Neutrophil (primary cell): ENCODE data around the gene NUPR1.

ENCODE experiments used
- H3K27ac ChIP-seq: fragments of 200-600 bp; sonication (generic); 2 replicates; pipeline ENCODE4 v1.5.1; 2016; ENCODE audit warnings: mild to moderate bottlenecking, moderate library complexity
- H3K27me3 ChIP-seq: fragments of 200-600 bp; sonication (generic); 2 replicates; pipeline ENCODE4 v1.6.0; 2016; ENCODE audit warnings: mild to moderate bottlenecking
- H3K36me3 ChIP-seq: fragments of 200-600 bp; sonication (generic); 2 replicates; pipeline ENCODE4 v1.5.1; 2017
- H3K4me1 ChIP-seq, 2 experiments: fragments of 200-600 bp in 1 of 2; sonication (generic) in 1 of 2; 1 replicate in 1 of 2; 2 replicates in 1 of 2; pipeline versions ENCODE4 v1.5.1 to v1.6.1; 2013 to 2016; ENCODE audit warnings: low read depth in 1 of 2, low read length in 1 of 2, mild to moderate bottlenecking in 1 of 2, moderate library complexity in 1 of 2; ENCODE audit not compliant: control insufficient read depth in 1 of 2, insufficient read depth in 1 of 2
- H3K4me3 ChIP-seq, 2 experiments: fragments of 200-600 bp in 1 of 2; sonication (generic) in 1 of 2; 1 replicate in 1 of 2; 2 replicates in 1 of 2; pipeline ENCODE4 v1.5.1; 2013 to 2016; ENCODE audit warnings: low read depth in 1 of 2, low read length in 1 of 2, mild to moderate bottlenecking in 1 of 2, moderate library complexity in 1 of 2
- H3K9me3 ChIP-seq: fragments of 200-600 bp; sonication (generic); 2 replicates; pipeline ENCODE4 v1.5.1; 2016
- TF ChIP-seq, protein P1 (sequence below): fragments of 200-600 bp; sonication (generic); IDR thresholded peaks from 2 replicates; pipeline ENCODE4 v1.5.1; 2016; ENCODE audit warnings: antibody characterized with exemption

NUPR1 gene

DNA sequence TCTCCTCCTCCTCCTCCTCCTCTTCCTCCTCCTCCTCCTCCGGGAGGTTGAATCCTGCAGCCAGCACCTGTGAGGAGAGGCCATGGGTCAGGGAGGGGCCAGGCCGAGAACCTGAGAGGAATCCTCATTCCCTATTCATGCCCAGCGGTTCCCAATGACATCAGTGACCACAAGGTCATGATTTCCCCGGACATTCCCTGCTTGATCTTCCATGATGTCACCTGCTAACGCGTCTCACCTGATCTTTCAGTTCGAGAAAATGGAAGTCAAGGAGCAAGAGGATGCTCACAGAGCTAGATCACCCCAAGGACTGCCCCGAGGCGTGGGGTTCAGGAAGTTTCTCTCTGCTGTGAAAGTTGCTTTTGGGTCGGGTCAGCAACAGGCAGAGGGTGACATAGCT, 38.9 kb downstream of the NUPR1 start:
- TF ChIP-seq, protein P1, sequence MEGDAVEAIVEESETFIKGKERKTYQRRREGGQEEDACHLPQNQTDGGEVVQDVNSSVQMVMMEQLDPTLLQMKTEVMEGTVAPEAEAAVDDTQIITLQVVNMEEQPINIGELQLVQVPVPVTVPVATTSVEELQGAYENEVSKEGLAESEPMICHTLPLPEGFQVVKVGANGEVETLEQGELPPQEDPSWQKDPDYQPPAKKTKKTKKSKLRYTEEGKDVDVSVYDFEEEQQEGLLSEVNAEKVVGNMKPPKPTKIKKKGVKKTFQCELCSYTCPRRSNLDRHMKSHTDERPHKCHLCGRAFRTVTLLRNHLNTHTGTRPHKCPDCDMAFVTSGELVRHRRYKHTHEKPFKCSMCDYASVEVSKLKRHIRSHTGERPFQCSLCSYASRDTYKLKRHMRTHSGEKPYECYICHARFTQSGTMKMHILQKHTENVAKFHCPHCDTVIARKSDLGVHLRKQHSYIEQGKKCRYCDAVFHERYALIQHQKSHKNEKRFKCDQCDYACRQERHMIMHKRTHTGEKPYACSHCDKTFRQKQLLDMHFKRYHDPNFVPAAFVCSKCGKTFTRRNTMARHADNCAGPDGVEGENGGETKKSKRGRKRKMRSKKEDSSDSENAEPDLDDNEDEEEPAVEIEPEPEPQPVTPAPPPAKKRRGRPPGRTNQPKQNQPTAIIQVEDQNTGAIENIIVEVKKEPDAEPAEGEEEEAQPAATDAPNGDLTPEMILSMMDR = no peak

DNA sequence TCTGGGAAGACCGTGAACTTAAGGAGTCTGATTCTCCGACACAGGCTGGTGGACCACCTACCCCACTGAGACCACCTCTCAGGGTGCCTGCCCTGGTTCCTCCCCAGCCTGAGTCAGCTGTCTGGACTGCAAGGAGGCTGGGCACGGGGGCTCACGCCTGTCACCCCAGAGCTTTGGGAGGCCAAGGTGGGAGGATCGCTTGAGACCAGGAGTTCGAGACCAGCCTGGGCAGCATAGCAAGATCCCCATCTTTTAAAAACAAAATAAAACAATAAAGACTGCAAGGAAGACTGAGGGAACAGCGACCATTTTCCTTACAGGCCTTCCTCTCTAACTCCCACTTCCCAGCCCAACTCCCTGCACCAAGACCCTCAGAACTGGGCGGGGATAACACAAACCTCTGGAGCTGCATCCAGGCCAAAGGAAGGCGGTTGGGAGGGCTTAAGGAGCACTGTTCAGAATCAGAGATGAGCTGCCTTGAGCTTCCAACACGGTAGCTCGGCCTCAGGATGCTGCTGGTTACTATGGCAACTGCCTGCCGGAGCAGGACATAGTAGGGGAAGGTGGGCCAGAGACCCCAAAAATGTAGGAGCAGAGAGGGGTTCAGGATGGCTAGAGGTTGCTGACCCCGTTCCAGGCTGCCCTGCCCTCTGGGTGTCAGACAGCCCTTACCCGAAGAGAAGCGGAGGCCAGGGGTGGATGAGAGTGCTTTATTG, 40.0 kb downstream of the NUPR1 start:
- H3K9me3 ChIP-seq = no peaks in the 10 kb centered on the region
- no peak overlapping the region for H3K4me3 ChIP-seq
- H3K27ac ChIP-seq = peak overlapping the region; percentile 100
- H3K4me1 ChIP-seq = peaks cover 34 to 44% of the 10 kb centered on the region in 2 experiments
- no peaks in the 10 kb centered on the region for H3K27me3 ChIP-seq
- peaks cover 59% of the 10 kb centered on the region for H3K36me3 ChIP-seq
- TF ChIP-seq, protein P1 = no peak

More for the DNA sequence above, 38.9 kb downstream of the NUPR1 start:
- no peak overlapping the region for H3K4me3 ChIP-seq
- peaks cover 59% of the 10 kb centered on the region for H3K36me3 ChIP-seq
- H3K27ac ChIP-seq = peak overlapping the region; percentile 100
- H3K4me1 ChIP-seq = peaks cover 27 to 35% of the 10 kb centered on the region in 2 experiments
- no peaks in the 10 kb centered on the region for H3K9me3 ChIP-seq
- H3K27me3 ChIP-seq = no peaks in the 10 kb centered on the region

GRCh38 chr16:28497861-28498599, 40.7 kb downstream of the NUPR1 start:
- Histone ChIP-seq H3K4me1 (peaks cover 42 to 51% of the 10 kb centered on the region in 2 experiments), H3K4me3 (no peak overlapping the region), H3K27ac (peak overlapping the region; percentile 100), H3K36me3 (peaks cover 59% of the 10 kb centered on the region), H3K27me3 (no peaks in the 10 kb centered on the region), H3K9me3 (no peaks in the 10 kb centered on the region)
- TF ChIP-seq, protein P1 = no peak

GRCh38 chr16:28497386-28497785, 41.4 kb downstream of the NUPR1 start:
- Histone ChIP-seq H3K9me3 (no peaks in the 10 kb centered on the region), H3K4me3 (peak overlapping the region in 1 of 2 experiments; percentile 88), H3K27me3 (no peaks in the 10 kb centered on the region), H3K36me3 (peaks cover 59% of the 10 kb centered on the region), H3K4me1 (peaks cover 48 to 58% of the 10 kb centered on the region in 2 experiments), H3K27ac (peak overlapping the region; percentile 100)
- TF ChIP-seq, protein P1 = no peak

GRCh38 chr16:28496844-28497243, 41.9 kb downstream of the NUPR1 start:
- peak overlapping the region; percentile 83 to 88 for H3K4me3 ChIP-seq
- H3K27me3 ChIP-seq = no peaks in the 10 kb centered on the region
- peaks cover 50 to 60% of the 10 kb centered on the region in 2 experiments for H3K4me1 ChIP-seq
- peaks cover 58% of the 10 kb centered on the region for H3K36me3 ChIP-seq
- peak overlapping the region; percentile 100 for H3K27ac ChIP-seq
- TF ChIP-seq, protein P1 = no peak
- H3K9me3 ChIP-seq = no peaks in the 10 kb centered on the region
